H1 (cell line): ENCODE results near the gene DECR2. TPM values are rescaled to one million over a fixed set of nuclear protein-coding genes. Genes with fewer than 3 reads are reported as not detected.

Source experiments
- BCL11A ChIP-seq, 2 experiments: IDR thresholded peaks; one replicate each; pipeline ENCODE4 v1.6.1; 2011; ENCODE audit warnings: low read depth in 2 of 2, low read length in 2 of 2, mild to moderate bottlenecking in 2 of 2
- CHD2 ChIP-seq: IDR thresholded peaks from 2 replicates; pipeline ENCODE4 v1.6.1; 2012; ENCODE audit warnings: low read length, improper control_type of control experiment
- CREB1 ChIP-seq: IDR thresholded peaks from 2 replicates; pipeline ENCODE4 v1.6.1; 2012; ENCODE audit warnings: inconsistent platforms
- CTBP2 ChIP-seq: IDR thresholded peaks from 2 replicates; pipeline ENCODE4 v1.7.0; 2011; ENCODE audit warnings: borderline replicate concordance, mild to moderate bottlenecking, moderate library complexity, mixed read lengths, low read length; ENCODE audit not compliant: insufficient read depth, insufficient read length
- EP300 ChIP-seq, 2 experiments: IDR thresholded peaks; 1 replicate in 1 of 2; 2 replicates in 1 of 2; pipeline ENCODE4 v1.6.1; 2011 to 2012; ENCODE audit warnings: low read depth in 2 of 2, low read length in 2 of 2, mild to moderate bottlenecking in 2 of 2, borderline replicate concordance in 1 of 2, inconsistent platforms in 1 of 2, moderate library complexity in 1 of 2
- EZH2 ChIP-seq: fragments of 200-600 bp; sonication (generic); IDR thresholded peaks from 2 replicates; pipeline ENCODE4 v1.7.1; 2012; ENCODE audit warnings: low read depth, mild to moderate bottlenecking, moderate library complexity, low read length, inconsistent platforms; ENCODE audit not compliant: severe bottlenecking
- FOSL1 ChIP-seq: IDR thresholded peaks from 2 replicates; pipeline ENCODE4 v1.6.1; 2011; ENCODE audit warnings: mild to moderate bottlenecking, low read depth, low read length, moderate library complexity; ENCODE audit not compliant: insufficient read depth
- JUN ChIP-seq: IDR thresholded peaks from 2 replicates; pipeline ENCODE4 v1.6.1; 2011; ENCODE audit warnings: low read depth, mild to moderate bottlenecking, improper control_type of control experiment, low read length
- KDM1A ChIP-seq: fragments of 200-600, 300-600 bp; sonication (generic); IDR thresholded peaks from 2 replicates; pipeline ENCODE4 v1.7.1; 2016; ENCODE audit warnings: mild to moderate bottlenecking, low read length, borderline replicate concordance
- KDM4A ChIP-seq: IDR thresholded peaks from one replicate; pipeline ENCODE4 v1.7.1; 2012; ENCODE audit warnings: low read depth, mild to moderate bottlenecking, moderate library complexity, low read length, inconsistent platforms; ENCODE audit not compliant: severe bottlenecking
- KDM5A ChIP-seq: fragments of 200-600 bp; IDR thresholded peaks from 2 replicates; pipeline ENCODE4 v1.7.1; 2012; ENCODE audit warnings: mild to moderate bottlenecking, low read length, inconsistent platforms, mixed read lengths
- MAFK ChIP-seq: IDR thresholded peaks from 2 replicates; pipeline ENCODE4 v1.6.1; 2012; ENCODE audit warnings: low read depth, mild to moderate bottlenecking, improper control_type of control experiment, low read length
- NRF1 ChIP-seq: IDR thresholded peaks from 2 replicates; pipeline ENCODE4 v1.6.1; 2011; ENCODE audit warnings: mild to moderate bottlenecking, low read depth, low read length, improper control_type of control experiment
- PHF8 ChIP-seq: fragments of 200-600 bp; sonication (generic); conservative IDR thresholded peaks from 2 replicates; pipeline ENCODE4 v1.7.1; 2012; ENCODE audit warnings: low read depth, mild to moderate bottlenecking, inconsistent platforms, low read length, moderate library complexity
- RAD21 ChIP-seq, 2 experiments: IDR thresholded peaks in 1 of 2; conservative IDR thresholded peaks in 1 of 2; 2 replicates each; pipeline ENCODE4 v1.6.1; 2011; ENCODE audit warnings: low read depth in 2 of 2, low read length in 2 of 2, improper control_type of control experiment in 1 of 2, inconsistent platforms in 1 of 2, mild to moderate bottlenecking in 1 of 2, moderate library complexity in 1 of 2
- SAP30 ChIP-seq: fragments of 300-600 bp; sonication (generic); IDR thresholded peaks from 2 replicates; pipeline ENCODE4 v1.7.1; 2012; ENCODE audit warnings: low read length, moderate library complexity, mild to moderate bottlenecking, inconsistent platforms; ENCODE audit not compliant: insufficient read depth, insufficient replicate concordance
- SIRT6 ChIP-seq: IDR thresholded peaks from one replicate; pipeline ENCODE4 v1.7.1; 2012; ENCODE audit warnings: low read length, inconsistent platforms
- SRF ChIP-seq: IDR thresholded peaks from 2 replicates; pipeline ENCODE4 v1.6.1; 2011; ENCODE audit warnings: mild to moderate bottlenecking, low read depth, low read length, moderate library complexity
- SUZ12 ChIP-seq: fragments of 200-600 bp; sonication (generic); IDR thresholded peaks from 2 replicates; pipeline ENCODE4 v1.6.1; 2012; ENCODE audit warnings: mild to moderate bottlenecking, inconsistent platforms, low read length, moderate library complexity, mixed read lengths
- ZNF274 ChIP-seq: IDR thresholded peaks from 2 replicates; pipeline ENCODE4 v1.7.0; 2012; ENCODE audit warnings: low read length, borderline replicate concordance; ENCODE audit errors: extremely low read depth
- polyA plus RNA-seq, 7 experiments: library from polyadenylated mRNA; depleted of rRNA in 3 of 7; stranded (reverse) in 5 of 7; unstranded in 2 of 7; fragments of >200 nt in 5 of 7; fragments of 200-250 nt in 2 of 7; gene quantifications; 1 replicate in 5 of 7; 2 replicates in 1 of 7; 4 replicates in 1 of 7; pipeline versions ENCODE4 v1.2.1 to v1.2.3, GENCODE V29; 2011 to 2013; ENCODE audit warnings: missing spikeins in 2 of 7, mixed read lengths in 2 of 7
- total RNA-seq: library from RNA; stranded (reverse); fragmentation: NEBNext Ultra II Directional; extraction: Animal tissue kit (Norgen Biotek cat#: 25700); gene quantifications from 2 replicates; pipeline ENCODE4 v1.2.1, GENCODE V29; 2021
- TF ChIP-seq, protein P1 (sequence below): IDR thresholded peaks from 2 replicates; pipeline ENCODE4 v1.6.1; 2012; ENCODE audit warnings: inconsistent platforms
- TF ChIP-seq, protein P2 (sequence below): IDR thresholded peaks from 2 replicates; pipeline ENCODE4 v1.6.1; 2012; ENCODE audit warnings: inconsistent platforms
- TF ChIP-seq, protein P3 (sequence below): IDR thresholded peaks from 2 replicates; pipeline ENCODE4 v1.6.1; 2011; ENCODE audit warnings: low read length, improper control_type of control experiment

DECR2 gene
- total and polyA plus RNA-seq, 2 of the 8 experiments (the other 6 are each of a cell fraction or from before 2014, with no cell fraction given) = 28.2 to 39.9 TPM

DNA sequence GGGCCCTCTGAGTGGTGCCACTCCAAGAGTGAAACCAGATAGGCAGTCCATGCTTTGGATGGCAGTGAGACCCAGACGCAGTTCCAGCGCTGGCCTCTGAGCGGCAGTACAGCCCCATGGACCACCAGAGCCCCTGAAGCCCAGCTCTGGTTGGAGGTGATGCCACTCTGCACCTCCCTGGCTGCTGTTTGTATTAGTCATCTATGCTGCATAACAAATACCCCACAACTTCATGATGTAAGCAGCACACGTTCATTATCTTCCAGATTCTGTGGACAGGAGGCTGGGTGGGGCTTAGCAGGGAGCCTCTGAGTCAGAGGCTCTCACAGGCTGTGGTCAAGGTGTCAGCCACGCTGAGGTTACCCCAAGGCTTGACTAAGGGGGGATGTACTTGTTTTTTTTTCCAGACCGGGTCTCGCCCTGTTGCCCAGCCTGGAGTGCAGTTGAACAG, 9.8 kb upstream of the DECR2 start (continued):
- TF ChIP-seq CREB1 = no peak
- TF ChIP-seq, protein P1, sequence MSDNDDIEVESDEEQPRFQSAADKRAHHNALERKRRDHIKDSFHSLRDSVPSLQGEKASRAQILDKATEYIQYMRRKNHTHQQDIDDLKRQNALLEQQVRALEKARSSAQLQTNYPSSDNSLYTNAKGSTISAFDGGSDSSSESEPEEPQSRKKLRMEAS = 0 out of 2 replicates have a peak, but pooled peaks have one; percentile 27
- no peak for TF ChIP-seq PHF8
- no peak for TF ChIP-seq SRF
- 0 out of 2 replicates have a peak, but pooled peaks have one; percentile 34 for TF ChIP-seq JUN
- TF ChIP-seq EP300 (IDR thresholded peaks at IDR 0.05; ENCODE audit: borderline replicate concordance in 1 of 2, low read depth in 2 of 2, low read length in 2 of 2) = no peak
- no peak for TF ChIP-seq SAP30
- TF ChIP-seq EZH2 = no peak
- no peak for TF ChIP-seq CTBP2
- TF ChIP-seq KDM1A = peak; percentile 97
- no peak for TF ChIP-seq NRF1
- TF ChIP-seq MAFK = no peak
- no peak for TF ChIP-seq CHD2
- TF ChIP-seq RAD21 (IDR thresholded peaks at IDR 0.05 in 1 of 2, conservative IDR thresholded peaks at IDR 0.05 in 1 of 2; ENCODE audit: low read depth in 2 of 2, low read length in 2 of 2) = peak; percentile 99
- no peak for TF ChIP-seq BCL11A (IDR thresholded peaks at IDR 0.05; ENCODE audit: low read depth in 2 of 2, low read length in 2 of 2)
- TF ChIP-seq, protein P2, sequence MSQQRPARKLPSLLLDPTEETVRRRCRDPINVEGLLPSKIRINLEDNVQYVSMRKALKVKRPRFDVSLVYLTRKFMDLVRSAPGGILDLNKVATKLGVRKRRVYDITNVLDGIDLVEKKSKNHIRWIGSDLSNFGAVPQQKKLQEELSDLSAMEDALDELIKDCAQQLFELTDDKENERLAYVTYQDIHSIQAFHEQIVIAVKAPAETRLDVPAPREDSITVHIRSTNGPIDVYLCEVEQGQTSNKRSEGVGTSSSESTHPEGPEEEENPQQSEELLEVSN = no peak
- TF ChIP-seq, protein P3, sequence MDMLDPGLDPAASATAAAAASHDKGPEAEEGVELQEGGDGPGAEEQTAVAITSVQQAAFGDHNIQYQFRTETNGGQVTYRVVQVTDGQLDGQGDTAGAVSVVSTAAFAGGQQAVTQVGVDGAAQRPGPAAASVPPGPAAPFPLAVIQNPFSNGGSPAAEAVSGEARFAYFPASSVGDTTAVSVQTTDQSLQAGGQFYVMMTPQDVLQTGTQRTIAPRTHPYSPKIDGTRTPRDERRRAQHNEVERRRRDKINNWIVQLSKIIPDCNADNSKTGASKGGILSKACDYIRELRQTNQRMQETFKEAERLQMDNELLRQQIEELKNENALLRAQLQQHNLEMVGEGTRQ = no peak
- TF ChIP-seq SIRT6 = no peak
- TF ChIP-seq SUZ12 = no peak
- no peak for TF ChIP-seq KDM5A
- no peak for TF ChIP-seq KDM4A
- no peak for TF ChIP-seq ZNF274
- no peak for TF ChIP-seq FOSL1
